CD4-positive, alpha-beta T cell treated with Interleukin-17A for 4 hours (primary cell): ENCODE measurements around the gene SELENOP.
A peak's percentile ranks its signal among the peaks of the same experiment; 100 is the strongest.

Experiments
- DNase-seq: peaks from one replicate; pipeline ENCODE4 v3.0.0-alpha.2; 2020; ENCODE audit warnings: mixed read lengths

SELENOP gene

DNA sequence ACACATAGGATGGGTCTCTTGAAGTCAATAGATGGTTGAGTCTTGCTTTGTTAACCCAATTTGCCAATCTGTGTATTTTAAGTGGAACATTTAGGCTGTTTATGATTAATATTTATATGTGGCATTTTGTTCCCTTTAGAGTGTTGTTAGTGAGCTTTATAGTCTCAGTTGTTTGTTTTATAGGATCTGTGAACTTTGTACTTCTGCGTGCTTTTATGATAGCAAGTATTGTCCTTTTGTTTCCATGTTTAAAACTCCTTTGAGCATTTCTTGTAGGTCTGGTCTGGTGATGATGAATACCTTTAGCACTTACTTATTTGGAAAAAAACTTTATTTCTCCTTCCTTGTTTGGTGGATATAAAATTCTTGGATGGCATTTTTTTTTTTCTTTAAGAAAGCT lies 23.8 kb downstream of the SELENOP start:
- DNase-seq = no peak

GRCh38 chr5:42787073-42787472 lies 24.6 kb downstream of the SELENOP start:
- no peak for DNase-seq

GRCh38 chr5:42785756-42786155 lies 25.9 kb downstream of the SELENOP start:
- no peak for DNase-seq

- DNase-seq = no peak
Observed at GRCh38 chr5:42784132-42784531, 27.6 kb downstream of the SELENOP start.

- no peak for DNase-seq
Observed at GRCh38 chr5:42781584-42781983, 30.1 kb downstream of the SELENOP start.

GRCh38 chr5:42779083-42779482 lies 32.6 kb downstream of the SELENOP start:
- no peak for DNase-seq

- no peak for DNase-seq
Observed at GRCh38 chr5:42772265-42772993, 39.3 kb downstream of the SELENOP start.

- DNase-seq = no peak
Observed at GRCh38 chr5:42770003-42770402, 41.7 kb downstream of the SELENOP start.

GRCh38 chr5:42768106-42768504 lies 43.6 kb downstream of the SELENOP start:
- DNase-seq = no peak

DNA sequence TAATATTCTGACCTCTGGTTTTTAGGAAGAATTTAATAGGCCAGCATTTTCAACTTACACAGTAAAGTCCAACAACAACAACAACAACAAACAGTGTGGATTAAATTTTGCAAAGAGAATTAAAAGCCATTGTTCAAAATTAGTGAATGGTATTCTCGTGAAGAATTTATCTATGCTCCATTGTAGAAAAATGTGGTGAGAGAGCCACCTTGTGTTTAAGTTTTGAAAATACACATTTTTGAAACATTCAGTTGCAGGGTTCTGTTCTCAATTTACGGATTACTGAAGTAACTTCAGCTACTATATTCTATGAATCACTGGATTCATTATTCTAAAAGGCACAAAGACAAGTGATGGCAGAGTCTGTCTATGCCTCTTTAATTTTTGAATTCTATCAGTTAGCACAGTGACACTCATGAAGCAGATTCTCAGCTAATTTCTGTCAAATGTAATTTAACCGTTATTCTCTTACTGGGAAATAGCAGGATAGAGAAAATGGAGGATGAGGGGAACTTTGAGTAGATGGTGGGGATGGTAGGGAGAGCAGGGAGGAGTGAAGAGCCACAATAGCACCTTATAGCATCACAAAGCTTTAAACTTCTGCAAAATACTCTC lies 44.1 kb downstream of the SELENOP start:
- DNase-seq = no peak

GRCh38 chr5:42761791-42762190 lies 49.9 kb downstream of the SELENOP start:
- DNase-seq = no peak

DNA sequence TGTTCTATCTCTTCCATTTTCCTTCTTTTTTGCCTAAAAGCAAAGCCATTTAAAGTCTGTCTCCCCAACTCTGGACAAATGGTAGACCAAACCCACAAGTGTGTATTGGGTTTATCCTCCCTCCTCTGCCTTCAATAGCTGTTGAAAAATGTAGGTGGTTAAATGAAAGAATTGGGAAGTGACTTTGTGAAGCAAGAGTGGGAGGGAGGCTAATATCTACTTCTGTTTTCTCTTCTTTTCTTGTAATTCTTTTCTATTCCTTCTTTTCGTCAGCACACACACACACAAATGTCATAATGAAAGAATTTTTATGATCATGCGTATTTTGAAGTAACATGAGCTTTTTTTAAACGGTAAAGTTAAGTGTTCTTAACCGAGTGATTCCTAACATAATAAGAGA lies 51.3 kb downstream of the SELENOP start:
- DNase-seq = no peak

- no peak for DNase-seq
Observed at GRCh38 chr5:42759456-42759855, 52.2 kb downstream of the SELENOP start.

DNA sequence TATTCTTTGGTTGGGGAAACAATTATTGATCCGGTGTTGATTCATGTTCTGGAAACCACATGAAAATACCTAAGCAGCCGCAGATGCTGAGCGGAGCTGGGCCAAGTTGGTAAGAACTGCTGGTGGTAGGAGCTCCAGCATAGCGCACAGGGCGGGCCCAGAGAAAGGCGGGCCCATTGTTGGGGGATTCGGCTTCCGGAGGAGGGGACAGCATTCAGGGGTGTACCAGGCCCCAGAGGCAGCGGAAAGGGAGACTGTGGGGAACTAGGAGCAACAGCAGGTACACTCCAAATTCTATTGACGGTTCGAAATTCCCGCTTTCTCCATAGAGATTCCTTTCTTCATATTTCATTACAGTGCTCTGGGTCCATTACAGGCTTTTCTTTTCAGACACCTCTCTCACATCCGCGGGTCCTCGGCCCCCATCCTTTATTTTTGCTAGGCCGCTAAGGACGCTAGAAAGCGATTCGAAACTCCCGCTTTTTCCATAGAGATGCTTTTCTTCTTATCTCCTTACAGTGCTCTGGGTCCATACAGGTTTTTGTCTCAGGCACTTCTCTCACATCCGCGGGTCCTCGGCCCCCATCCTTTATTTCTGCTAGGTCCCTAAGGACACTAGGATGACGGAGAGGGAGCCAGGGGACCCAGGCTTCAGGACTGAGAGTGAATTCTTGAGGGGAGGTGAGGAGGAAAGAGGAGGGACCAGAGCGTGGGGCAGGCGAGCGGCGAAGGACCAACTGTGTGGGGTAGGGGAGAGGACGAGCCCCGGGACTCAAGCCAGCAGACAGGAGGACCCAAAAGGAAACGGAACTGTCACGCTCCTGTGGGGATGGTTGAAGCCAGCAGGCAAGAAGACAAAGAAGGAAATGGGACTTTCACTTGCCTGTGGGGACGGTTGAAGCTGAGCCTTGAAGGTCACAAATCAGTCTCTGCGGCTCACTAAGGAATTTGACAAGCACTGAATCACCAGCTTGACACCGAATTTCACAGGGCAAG lies 54.8 kb downstream of the SELENOP start, which contains the start of gene CCDC152:
TSS of gene CCDC152 (plus strand) at position 213 of the 996 bp plus-strand sequence. CDS start 2,304 bp downstream, outside the sequence.
- peak; percentile 56 for DNase-seq

- DNase-seq = no peak
Observed at GRCh38 chr5:42753099-42753498, 58.6 kb downstream of the SELENOP start.

GRCh38 chr5:42751044-42751443 lies 60.6 kb downstream of the SELENOP start:
- DNase-seq = no peak

DNA sequence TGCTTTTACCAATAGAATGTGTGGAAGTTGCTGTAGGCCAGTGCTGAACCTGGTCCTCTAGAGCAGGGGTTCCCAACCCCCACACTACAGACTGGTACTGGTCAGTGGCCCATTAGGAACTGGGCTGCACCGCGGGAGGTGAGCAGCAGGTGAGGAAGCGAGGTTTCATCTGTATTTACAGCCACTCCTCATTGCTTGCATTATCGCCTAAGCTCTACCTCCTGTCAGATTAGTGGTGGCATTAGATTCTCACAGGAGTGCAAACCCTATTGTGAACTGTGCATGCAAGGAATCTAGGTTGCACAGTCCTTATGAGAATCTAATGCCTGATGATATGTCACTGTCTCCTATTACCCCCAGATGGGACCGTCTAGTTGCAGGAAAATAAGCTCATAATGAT lies 61.2 kb downstream of the SELENOP start:
- no peak for DNase-seq
